Panc1 (cell line): Measurements from ENCODE around the gene MAGI2.

ENCODE experiments used
- CTCF ChIP-seq: fragments of 450-650 bp; IDR thresholded peaks from 2 replicates; pipeline ENCODE4 v1.5.1; 2017; ENCODE audit warnings: mild to moderate bottlenecking
- POLR2AphosphoS5 ChIP-seq: IDR thresholded peaks from 2 replicates; pipeline ENCODE4 v1.6.1; 2012; ENCODE audit warnings: mild to moderate bottlenecking, low read depth, low read length, moderate library complexity
- REST ChIP-seq, 2 experiments: IDR thresholded peaks; 2 replicates each; pipeline ENCODE4 v1.6.1; 2011 to 2012; ENCODE audit warnings: low read depth in 2 of 2, control low read depth in 1 of 2, low read length in 1 of 2, mild to moderate bottlenecking in 1 of 2, moderate library complexity in 1 of 2; ENCODE audit not compliant: insufficient read depth in 1 of 2
- SIN3A ChIP-seq: IDR thresholded peaks from 2 replicates; pipeline ENCODE4 v1.6.1; 2012; ENCODE audit warnings: low read depth, mild to moderate bottlenecking, low read length, moderate library complexity, borderline replicate concordance; ENCODE audit not compliant: insufficient read depth
- TCF7L2 ChIP-seq: IDR thresholded peaks from 2 replicates; pipeline ENCODE4 v1.6.1; 2011; ENCODE audit warnings: mild to moderate bottlenecking, low read depth, low read length, inconsistent platforms

GRCh38 chr7:78970440-78970916 is 483.0 kb downstream of the MAGI2 start:
- TF ChIP-seq CTCF (no peak), TCF7L2 (no peak), SIN3A (no peak), POLR2AphosphoS5 (no peak), REST (IDR thresholded peaks at IDR 0.05; ENCODE audit: insufficient read depth in 1 of 2, low read depth in 2 of 2, low read length in 1 of 2) (no peak)
